Cardiac fibroblast (primary cell): ENCODE results near the gene PRKCD.

Experiments
- DNase-seq, 2 donors: peaks; one replicate each; pipeline versions ENCODE4 v3.0.0 to v3.0.0-alpha.2; 2010; ENCODE audit warnings: low read depth in 2 of 2
- H3K4me3 ChIP-seq, 2 donors: replicated peaks in 1 of 2; 1 replicate in 1 of 2; 2 replicates in 1 of 2; pipeline ENCODE4 v1.5.1; 2011; ENCODE audit warnings: low read depth in 2 of 2, low read length in 2 of 2, mild to moderate bottlenecking in 2 of 2, moderate library complexity in 1 of 2
- CTCF ChIP-seq: IDR thresholded peaks from one replicate; pipeline ENCODE4 v1.5.1; 2011; ENCODE audit warnings: low read depth, mild to moderate bottlenecking, low read length, inconsistent platforms

PRKCD gene

DNA sequence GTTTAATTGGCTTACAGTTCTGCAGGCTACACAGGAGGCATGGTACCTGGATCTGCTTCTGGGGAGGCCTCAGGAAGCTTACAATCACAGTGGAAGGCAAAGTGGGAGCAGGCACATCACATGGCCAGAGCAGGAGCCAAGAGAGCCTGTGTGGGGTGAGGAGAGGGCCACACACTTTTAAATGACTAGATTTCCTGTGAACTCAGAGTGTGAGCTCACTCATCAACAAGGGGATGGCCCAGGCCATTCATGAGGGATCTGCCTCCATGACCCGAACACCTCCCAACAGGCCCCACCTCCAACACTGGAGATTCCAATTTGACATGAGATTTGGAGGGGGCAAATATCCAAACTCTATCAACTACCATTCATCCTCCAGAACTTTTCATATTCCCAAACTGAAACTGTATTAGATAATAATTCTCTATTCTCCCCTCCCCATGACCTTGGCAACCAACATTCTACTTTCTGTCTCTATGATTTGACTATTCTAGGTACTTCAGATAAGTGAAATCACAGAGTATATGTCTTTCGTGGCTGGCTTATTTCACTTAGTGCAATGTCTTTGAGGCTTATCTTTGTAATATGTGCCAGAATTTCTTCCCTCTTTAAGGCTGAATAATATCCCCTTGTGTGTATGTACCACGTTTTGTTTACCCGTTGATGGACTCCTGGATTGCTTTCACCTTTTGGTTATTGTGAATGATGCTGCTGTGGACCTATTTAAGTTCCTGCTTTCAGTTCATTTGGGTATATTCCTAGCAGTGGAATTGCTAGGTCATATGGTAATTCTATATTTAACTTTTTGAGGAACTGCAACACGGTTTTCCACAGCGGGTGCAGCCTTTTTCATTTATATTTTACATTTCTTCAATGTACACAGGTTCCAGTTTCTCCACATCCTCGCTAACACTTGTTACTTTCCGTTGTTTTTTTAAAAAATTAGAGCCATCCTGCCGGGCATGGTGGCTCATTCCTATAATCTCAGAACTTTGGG is 51.0 kb downstream of the PRKCD start:
- no peak for DNase-seq
- H3K4me3 ChIP-seq: no peak overlapping the region
- TF ChIP-seq CTCF: no peak

- DNase-seq: no peak
- TF ChIP-seq CTCF: no peak
These were observed 52.3 kb downstream of the PRKCD start for GRCh38 chr3:53213276-53213675.

DNA sequence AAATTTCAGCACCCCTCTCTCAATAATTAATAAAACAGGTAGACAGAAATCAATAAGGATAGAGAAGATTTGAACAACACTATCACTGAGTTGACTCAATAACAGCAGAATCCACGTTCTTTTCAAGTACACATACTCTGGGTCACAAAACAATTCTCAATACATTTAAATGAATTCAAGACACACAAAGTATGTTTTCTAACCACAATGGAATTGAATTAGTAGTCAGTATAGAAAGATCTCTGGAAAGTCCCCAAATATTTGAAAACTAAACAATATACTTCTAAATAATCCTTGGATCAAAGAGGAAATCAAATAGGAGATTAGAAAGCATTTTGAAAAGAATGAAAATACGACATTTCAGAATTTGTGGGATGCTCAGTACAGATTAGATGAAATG is 54.8 kb downstream of the PRKCD start:
- no peak for TF ChIP-seq CTCF
- no peak overlapping the region for H3K4me3 ChIP-seq
- DNase-seq: no peak

More at GRCh38 chr3:53213276-53213675, 52.3 kb downstream of the PRKCD start:
- H3K4me3 ChIP-seq: no peak overlapping the region

DNA sequence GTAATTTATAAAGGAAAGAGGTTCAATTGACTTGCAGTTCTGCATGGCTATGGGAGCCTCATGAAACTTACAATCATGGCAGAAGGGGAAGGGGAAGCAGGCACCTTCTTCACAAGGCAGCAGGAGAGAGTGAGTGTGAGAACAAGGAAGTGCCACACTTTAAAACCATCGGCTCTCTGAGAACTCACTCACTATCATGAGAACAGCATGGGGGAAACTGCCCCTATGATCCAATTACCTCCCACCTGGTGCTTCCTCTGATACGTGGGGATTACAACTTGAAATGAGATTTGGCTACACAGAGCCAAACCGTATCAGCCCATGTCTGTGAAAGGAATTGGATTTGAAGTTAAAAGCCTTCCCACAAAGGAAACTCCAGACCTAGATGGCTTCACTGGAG is 55.7 kb downstream of the PRKCD start:
- DNase-seq: no peak
- no peak for TF ChIP-seq CTCF
- no peak overlapping the region for H3K4me3 ChIP-seq

DNA sequence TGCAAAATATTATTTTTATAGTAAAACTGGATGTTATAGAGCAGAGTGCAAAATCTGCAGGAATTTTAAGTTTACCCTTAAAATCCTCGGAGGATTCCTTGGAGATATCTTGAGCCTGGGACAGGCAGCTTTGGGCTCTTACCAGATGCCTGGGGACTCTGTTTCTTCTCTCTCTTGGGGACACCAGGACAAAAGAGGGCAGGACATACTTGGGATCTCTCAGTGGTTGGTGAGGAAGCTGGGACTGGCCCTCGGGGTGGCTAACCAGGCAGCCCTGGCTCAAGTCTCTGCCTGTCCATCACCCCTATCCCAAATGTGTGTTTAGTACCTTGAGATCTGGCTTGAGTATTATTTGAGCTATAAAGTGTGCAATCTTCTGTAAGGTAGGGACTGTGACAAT is 56.2 kb downstream of the PRKCD start:
- no peak overlapping the region for H3K4me3 ChIP-seq
- no peak for DNase-seq
- no peak for TF ChIP-seq CTCF

GRCh38 chr3:53218131-53218530 is 57.1 kb downstream of the PRKCD start:
- H3K4me3 ChIP-seq: no peak overlapping the region
- no peak for DNase-seq
- TF ChIP-seq CTCF: no peak
